Esophagus (tissue), 2 donors: ENCODE data around the gene ABHD5. TPM values are rescaled to one million over a fixed set of nuclear protein-coding genes. Genes with fewer than 3 reads are reported as not detected.

Experiments used
- H3K27ac ChIP-seq, 2 donors: one replicate each; pipeline ENCODE4 v1.5.1; 2013; ENCODE audit warnings: low read depth in 2 of 2, mild to moderate bottlenecking in 2 of 2, inconsistent platforms in 1 of 2, low read length in 1 of 2, moderate library complexity in 1 of 2
- H3K27me3 ChIP-seq, 2 donors: one replicate each; pipeline ENCODE4 v1.6.1; 2013; ENCODE audit warnings: low read length in 2 of 2, control low read depth in 1 of 2, mild to moderate bottlenecking in 1 of 2; ENCODE audit not compliant: insufficient read depth in 2 of 2, control insufficient read depth in 1 of 2
- H3K36me3 ChIP-seq, 2 donors: one replicate each; pipeline ENCODE4 v1.6.1; 2013; ENCODE audit warnings: low read length in 1 of 2; ENCODE audit not compliant: control insufficient read depth in 2 of 2, insufficient read depth in 2 of 2
- H3K4me1 ChIP-seq, 2 donors: one replicate each; pipeline ENCODE4 v1.6.1; 2013; ENCODE audit warnings: low read length in 1 of 2; ENCODE audit not compliant: control insufficient read depth in 2 of 2, insufficient read depth in 2 of 2
- H3K4me3 ChIP-seq, 2 donors: one replicate each; pipeline ENCODE4 v1.5.1; 2013; ENCODE audit warnings: low read length in 2 of 2, mild to moderate bottlenecking in 2 of 2, low read depth in 1 of 2, moderate library complexity in 1 of 2
- H3K9me3 ChIP-seq, 2 donors: one replicate each; pipeline ENCODE4 v1.6.1; 2013; ENCODE audit warnings: mild to moderate bottlenecking in 2 of 2, low read depth in 1 of 2, low read length in 1 of 2, moderate library complexity in 1 of 2; ENCODE audit not compliant: control insufficient read depth in 2 of 2, insufficient read depth in 1 of 2
- WGBS, 2 donors: extraction: QIAGEN DNeasy Blood & Tissue Kit; methylation state at CpG; one replicate each; pipeline ENCODE4 v1.1.7; 2013; 5-methylcytosine and 5-hydroxymethylcytosine counted together
- polyA plus RNA-seq, 2 donors: library from polyadenylated mRNA; stranded (reverse); fragments of 200-250 nt; gene quantifications; one replicate each; pipeline ENCODE4 v1.2.3, GENCODE V29; 2013
- donor health status: healthy with polysubstance abuse.
- donor health status: Bipolar disorder and iron deficiency.

ABHD5 gene
- polyA plus RNA-seq, 2 donors = 32.1 to 40.0 TPM

DNA sequence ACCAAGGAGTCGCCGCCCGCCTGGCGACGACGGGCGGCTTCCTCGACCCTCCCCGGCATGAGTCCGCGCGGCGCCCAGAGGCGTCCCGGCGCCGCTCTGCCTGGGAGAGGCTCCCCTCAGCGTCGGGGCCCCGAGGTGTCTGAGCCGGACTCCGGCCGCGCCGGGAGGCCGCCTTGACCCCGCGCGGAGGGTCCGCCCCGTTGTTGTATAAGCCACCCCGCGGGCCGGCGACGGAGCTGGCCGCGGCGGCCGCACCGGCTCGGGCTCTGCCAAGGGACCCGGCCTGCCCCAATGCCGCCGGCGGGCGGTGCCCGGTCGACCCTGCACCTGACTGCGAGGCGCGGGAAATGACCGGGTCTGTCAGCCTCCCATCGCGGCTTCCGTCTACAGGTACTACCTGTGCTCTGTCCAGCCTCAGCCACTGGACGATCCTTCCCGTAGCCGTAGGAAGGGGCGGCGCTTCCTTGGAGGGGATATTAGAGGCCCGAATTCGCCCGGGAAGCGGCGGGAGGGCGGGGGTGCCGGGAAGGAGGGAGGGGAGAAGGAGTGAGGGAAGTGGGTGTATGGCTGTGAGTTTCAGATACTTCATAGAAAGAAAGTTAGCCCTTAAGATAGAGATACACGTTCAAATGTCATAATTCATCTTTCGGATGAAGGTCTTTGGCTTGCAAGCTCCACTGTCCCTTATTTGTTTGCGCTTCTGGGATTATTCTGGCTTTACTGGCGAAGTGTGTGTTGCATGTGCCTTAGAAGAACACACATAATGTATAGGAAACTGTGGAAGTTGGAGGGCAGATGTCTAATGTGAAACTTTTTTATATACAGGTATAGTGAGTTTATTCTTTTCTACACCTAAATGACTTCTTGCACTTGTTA, 620 bp downstream of the ABHD5 start:
- 1% methylated on average over 33 to 72 of the region's 72 CpGs for WGBS, 2 donors

DNA sequence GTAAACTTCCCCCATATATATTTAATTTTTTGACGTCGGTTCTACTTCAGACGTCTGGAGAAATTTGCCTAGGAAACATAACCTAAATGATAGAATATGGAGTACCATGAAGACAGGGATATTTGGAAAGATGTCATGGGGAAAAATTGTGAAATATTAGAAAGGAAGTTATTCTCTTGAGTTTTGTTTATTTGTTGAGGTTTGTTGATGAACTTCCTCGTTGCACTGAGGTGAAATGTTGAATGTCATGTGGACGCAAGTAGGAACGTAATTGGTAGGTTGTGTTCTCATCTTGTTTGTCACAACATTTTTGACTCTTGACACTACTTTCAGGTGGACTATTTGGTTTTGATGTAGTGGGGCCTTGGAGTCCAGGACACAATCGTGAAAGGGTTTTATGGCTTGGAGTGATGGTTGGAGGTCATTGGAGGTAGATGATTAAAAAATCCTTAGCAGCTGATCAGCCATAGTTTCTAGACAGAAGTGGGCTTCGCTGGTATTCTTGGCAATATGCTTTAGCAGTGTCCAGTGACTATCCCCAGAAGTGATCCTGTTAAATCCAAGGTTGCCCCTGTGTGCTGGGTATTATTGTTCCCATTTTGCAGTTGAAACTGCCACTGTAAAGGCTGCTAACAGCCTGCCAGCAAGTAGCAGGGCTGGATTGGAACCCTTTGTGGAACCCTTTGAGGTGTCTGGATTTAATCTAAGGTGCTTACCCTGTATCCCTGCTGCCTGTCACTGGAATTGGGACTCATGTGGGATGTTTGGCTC, 1.5 kb downstream of the ABHD5 start:
- Histone ChIP-seq H3K9me3 (no peaks in the 10 kb centered on the region), H3K4me3 (peak overlapping the region; percentile 11 to 81), H3K27me3 (no peaks in the 10 kb centered on the region), H3K4me1 (peaks cover 0 to 3% of the 10 kb centered on the region in 2 donors), H3K27ac (peak overlapping the region; percentile 12 to 52), H3K36me3 (no peaks in the 10 kb centered on the region)
- 65 to 68% methylated on average over 8 of the region's 8 CpGs for WGBS, 2 donors

More for the DNA sequence above, 620 bp downstream of the ABHD5 start:
- Histone ChIP-seq H3K27ac (peak overlapping the region; percentile 88 to 96), H3K4me1 (peaks cover 0 to 3% of the 10 kb centered on the region in 2 donors), H3K4me3 (peak overlapping the region; percentile 81 to 97), H3K36me3 (no peaks in the 10 kb centered on the region), H3K9me3 (no peaks in the 10 kb centered on the region), H3K27me3 (no peaks in the 10 kb centered on the region)

DNA sequence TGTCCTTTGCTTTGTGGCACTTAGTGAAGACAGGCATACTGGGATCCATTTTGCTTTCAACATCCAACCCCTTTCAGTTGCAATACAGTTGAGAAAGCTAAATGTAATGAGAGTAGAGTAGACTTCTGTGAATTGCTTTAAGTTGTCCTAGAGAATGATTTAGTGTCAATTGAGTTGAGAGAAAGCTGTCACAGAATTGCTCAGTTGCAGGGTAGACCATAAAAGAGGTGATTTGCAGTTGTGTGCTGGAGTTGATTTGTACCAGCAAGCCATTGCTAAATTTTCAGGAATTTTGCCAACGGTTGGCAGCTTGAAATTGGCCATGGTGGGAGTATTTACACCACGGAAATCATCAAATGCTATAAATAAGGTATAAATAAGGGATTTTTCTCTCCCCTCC, 2.2 kb downstream of the ABHD5 start:
- peak overlapping the region in 1 of 2 donors; percentile 81 for H3K4me3 ChIP-seq
- peaks cover 0 to 3% of the 10 kb centered on the region in 2 donors for H3K4me1 ChIP-seq

DNA sequence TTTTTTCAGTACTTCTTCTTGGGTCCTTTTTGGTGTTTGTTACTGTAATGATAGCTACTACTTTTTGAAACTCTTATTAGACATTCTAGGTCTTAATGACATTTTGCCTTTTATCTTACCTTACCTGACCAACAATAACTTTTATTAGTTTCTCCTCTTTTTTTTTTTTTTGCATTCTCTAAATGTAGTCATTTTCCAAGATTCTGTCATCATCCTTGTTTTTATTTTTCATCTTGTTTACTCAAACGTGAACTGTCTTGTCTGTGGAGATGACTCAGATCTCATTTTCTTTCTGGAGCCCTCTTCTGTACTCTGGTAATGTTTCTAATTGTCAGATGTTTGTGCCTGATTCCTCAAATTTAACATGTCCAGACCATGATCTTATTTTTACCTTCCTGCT, 2.9 kb downstream of the ABHD5 start:
- H3K36me3 ChIP-seq = no peaks in the 10 kb centered on the region
- H3K4me3 ChIP-seq = peak overlapping the region in 1 of 2 donors; percentile 26
- no peaks in the 10 kb centered on the region for H3K27me3 ChIP-seq
- peaks cover 3% of the 10 kb centered on the region in 2 donors for H3K4me1 ChIP-seq
- no peaks in the 10 kb centered on the region for H3K9me3 ChIP-seq
- peak overlapping the region in 1 of 2 donors; percentile 60 for H3K27ac ChIP-seq
- 29 to 38% methylated on average over 1 of the region's 1 CpG for WGBS, 2 donors

More for the DNA sequence above, 2.2 kb downstream of the ABHD5 start:
- Histone ChIP-seq H3K9me3 (no peaks in the 10 kb centered on the region), H3K27me3 (no peaks in the 10 kb centered on the region), H3K27ac (peak overlapping the region in 1 of 2 donors; percentile 12), H3K36me3 (no peaks in the 10 kb centered on the region)
- WGBS, 2 donors = 40 to 46% methylated on average over 2 of the region's 2 CpGs

DNA sequence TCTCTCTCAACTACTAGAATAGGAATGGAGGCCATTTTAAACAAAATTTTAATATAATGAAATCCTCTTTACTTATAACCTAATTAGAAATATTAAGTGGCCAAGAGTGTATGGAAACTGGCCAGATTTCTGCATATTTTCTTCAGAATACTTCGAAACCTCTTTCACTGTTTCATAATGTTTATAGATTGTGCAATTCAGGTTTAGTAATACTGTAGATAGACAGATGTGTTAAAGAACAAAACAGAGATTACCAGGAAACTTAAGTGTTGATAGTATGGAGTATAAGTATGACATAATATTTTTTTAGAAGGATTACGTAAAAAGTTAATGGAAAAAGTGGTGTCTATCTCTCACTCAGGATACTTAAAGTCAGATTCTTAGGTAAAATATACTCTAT, 4.7 kb downstream of the ABHD5 start:
- H3K27me3 ChIP-seq = no peaks in the 10 kb centered on the region
- WGBS, 2 donors = 48% methylated on average over 2 of the region's 2 CpGs
- H3K4me3 ChIP-seq = no peak overlapping the region
- H3K4me1 ChIP-seq = peaks cover 3% of the 10 kb centered on the region in 2 donors
- no peaks in the 10 kb centered on the region for H3K9me3 ChIP-seq
- H3K27ac ChIP-seq = no peak overlapping the region
- no peaks in the 10 kb centered on the region for H3K36me3 ChIP-seq

DNA sequence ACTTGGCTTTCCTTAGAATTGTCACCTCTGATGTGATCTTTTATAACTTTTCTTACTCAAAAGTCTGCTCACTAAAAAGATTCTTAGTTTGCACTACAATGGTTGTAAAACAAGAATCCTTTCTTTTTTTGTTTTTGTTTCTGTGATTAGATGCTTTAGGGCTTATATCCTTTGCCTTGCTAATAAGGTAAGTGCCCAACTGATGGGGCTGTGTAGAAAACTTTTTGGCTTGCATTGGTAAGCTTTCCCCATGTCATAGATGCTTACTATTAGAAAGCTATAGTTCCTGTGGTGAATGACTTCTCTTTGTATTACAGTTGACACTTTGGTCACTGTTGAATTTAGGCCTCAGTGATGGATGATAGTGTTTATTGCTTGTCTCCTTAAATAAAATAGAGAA, 5.1 kb downstream of the ABHD5 start:
- Histone ChIP-seq H3K4me3 (no peak overlapping the region), H3K27ac (no peak overlapping the region), H3K9me3 (no peaks in the 10 kb centered on the region), H3K36me3 (no peaks in the 10 kb centered on the region), H3K4me1 (peaks cover 3% of the 10 kb centered on the region in 2 donors), H3K27me3 (no peaks in the 10 kb centered on the region)

DNA sequence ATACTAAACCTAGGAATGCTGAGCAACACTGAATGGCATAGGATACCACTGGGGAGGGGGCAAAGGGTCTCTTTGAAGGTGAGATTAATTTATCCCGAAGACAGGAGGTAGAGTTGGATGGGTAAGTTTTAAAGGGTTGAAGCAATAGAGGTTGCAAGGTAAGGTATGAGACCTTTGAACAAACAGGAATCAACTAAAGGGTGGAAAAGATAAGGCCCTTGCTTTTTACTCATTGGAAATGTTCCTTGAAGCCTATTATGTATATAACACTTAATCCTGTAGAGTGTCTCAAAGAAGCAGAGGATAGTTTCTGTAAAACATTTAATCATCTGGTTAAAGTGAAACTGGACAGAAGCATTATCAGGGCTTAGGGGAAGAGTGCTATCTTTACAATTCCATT, 5.7 kb downstream of the ABHD5 start:
- WGBS, 2 donors = 55 to 72% methylated on average over 1 of the region's 1 CpG
- H3K27ac ChIP-seq = no peak overlapping the region
- H3K27me3 ChIP-seq = no peaks in the 10 kb centered on the region
- peaks cover 3% of the 10 kb centered on the region in 2 donors for H3K4me1 ChIP-seq
- no peaks in the 10 kb centered on the region for H3K9me3 ChIP-seq
- no peak overlapping the region for H3K4me3 ChIP-seq
- no peaks in the 10 kb centered on the region for H3K36me3 ChIP-seq

DNA sequence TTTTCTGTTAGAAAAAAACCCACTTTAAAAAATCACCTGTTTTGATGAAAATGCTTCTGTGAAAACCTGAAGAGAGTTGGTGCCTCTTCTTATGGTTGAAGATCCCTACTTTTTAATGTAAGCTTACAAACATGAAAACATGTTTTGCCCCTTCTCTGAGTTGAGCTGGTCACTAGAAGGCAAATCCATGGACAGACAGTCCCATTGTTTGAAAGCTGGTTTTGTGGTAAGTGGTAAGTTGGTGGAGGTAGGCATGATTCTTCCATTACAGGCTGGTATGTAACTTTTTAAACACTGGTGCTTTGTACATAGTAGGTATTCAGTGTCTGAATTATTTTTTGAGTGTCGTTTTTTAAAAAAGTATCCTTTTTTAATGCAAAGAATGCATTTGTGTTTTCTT, 6.1 kb downstream of the ABHD5 start:
- H3K27me3 ChIP-seq = no peaks in the 10 kb centered on the region
- H3K36me3 ChIP-seq = no peaks in the 10 kb centered on the region
- H3K4me1 ChIP-seq = peaks cover 3% of the 10 kb centered on the region in 2 donors
- no peak overlapping the region for H3K27ac ChIP-seq
- H3K9me3 ChIP-seq = no peaks in the 10 kb centered on the region
- 74 to 91% methylated on average over 1 of the region's 1 CpG for WGBS, 2 donors
- H3K4me3 ChIP-seq = no peak overlapping the region

DNA sequence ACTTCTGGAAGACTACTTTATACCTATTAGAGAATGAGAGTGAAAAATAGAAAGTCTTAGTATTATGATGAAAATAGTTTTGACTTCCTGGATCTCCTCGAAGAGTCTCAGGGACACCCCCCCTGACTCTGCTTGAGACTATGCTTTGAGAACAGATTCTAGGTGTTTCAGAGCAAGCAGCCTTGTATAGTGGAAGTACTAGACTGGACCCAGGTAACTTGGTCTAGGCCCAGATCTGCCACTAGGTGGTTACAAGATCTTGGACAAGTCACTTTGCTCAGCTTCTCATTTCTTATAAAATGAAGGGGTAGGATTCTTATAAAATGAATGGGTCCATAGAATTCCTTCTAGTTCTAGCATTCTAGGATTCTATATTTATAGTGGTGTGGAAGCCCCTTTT, 9.1 kb downstream of the ABHD5 start:
- Histone ChIP-seq H3K27ac (no peak overlapping the region), H3K4me1 (peaks cover under 1 to 3% of the 10 kb centered on the region in 2 donors), H3K4me3 (no peak overlapping the region), H3K36me3 (peaks cover 0 to 2% of the 10 kb centered on the region in 2 donors), H3K27me3 (no peaks in the 10 kb centered on the region), H3K9me3 (no peaks in the 10 kb centered on the region)
- 83 to 84% methylated on average over 1 of the region's 1 CpG for WGBS, 2 donors
